ENCODE data around the gene EFNA4.

EFNA4 gene, protein sequence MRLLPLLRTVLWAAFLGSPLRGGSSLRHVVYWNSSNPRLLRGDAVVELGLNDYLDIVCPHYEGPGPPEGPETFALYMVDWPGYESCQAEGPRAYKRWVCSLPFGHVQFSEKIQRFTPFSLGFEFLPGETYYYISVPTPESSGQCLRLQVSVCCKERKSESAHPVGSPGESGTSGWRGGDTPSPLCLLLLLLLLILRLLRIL

DNA sequence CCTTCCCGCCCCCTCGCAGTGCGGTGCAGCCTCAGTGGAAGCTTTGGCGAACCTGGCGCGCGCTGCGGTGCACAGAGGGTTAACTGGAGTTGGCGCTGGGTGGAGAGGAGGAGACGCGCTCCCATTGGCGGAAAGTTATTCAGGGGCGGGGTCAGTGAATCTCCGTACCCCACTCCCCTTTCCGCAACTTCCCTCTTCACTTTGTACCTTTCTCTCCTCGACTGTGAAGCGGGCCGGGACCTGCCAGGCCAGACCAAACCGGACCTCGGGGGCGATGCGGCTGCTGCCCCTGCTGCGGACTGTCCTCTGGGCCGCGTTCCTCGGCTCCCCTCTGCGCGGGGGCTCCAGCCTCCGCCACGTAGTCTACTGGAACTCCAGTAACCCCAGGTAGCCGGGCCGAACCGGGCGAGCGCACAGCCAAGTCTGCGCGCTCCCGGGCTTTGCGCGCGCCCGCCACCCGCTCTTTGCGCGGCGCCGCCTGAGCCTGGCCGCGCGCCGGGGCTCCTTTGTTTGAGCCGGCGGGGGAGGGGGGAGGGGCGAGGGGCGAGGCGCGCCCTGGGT, at the start of gene EFNA4:
TSS of gene EFNA4 (plus strand) at position 191 of the 561 bp plus-strand sequence. CDS start at position 275, 84 bp downstream.
- TF ChIP-seq EP300 (IDR thresholded peaks at IDR 0.05; ENCODE audit: borderline replicate concordance), result no peak
- TF ChIP-seq ZBTB7A (IDR thresholded peaks at IDR 0.05; ENCODE audit: low read depth), result no peak
- TF ChIP-seq CEBPB (IDR thresholded peaks at IDR 0.05), result no peak
- TF ChIP-seq TEAD4 (IDR thresholded peaks at IDR 0.05), result no peak
- no peak for TF ChIP-seq TCF12 (IDR thresholded peaks at IDR 0.05; ENCODE audit: low read depth)
- TF ChIP-seq, protein P1, sequence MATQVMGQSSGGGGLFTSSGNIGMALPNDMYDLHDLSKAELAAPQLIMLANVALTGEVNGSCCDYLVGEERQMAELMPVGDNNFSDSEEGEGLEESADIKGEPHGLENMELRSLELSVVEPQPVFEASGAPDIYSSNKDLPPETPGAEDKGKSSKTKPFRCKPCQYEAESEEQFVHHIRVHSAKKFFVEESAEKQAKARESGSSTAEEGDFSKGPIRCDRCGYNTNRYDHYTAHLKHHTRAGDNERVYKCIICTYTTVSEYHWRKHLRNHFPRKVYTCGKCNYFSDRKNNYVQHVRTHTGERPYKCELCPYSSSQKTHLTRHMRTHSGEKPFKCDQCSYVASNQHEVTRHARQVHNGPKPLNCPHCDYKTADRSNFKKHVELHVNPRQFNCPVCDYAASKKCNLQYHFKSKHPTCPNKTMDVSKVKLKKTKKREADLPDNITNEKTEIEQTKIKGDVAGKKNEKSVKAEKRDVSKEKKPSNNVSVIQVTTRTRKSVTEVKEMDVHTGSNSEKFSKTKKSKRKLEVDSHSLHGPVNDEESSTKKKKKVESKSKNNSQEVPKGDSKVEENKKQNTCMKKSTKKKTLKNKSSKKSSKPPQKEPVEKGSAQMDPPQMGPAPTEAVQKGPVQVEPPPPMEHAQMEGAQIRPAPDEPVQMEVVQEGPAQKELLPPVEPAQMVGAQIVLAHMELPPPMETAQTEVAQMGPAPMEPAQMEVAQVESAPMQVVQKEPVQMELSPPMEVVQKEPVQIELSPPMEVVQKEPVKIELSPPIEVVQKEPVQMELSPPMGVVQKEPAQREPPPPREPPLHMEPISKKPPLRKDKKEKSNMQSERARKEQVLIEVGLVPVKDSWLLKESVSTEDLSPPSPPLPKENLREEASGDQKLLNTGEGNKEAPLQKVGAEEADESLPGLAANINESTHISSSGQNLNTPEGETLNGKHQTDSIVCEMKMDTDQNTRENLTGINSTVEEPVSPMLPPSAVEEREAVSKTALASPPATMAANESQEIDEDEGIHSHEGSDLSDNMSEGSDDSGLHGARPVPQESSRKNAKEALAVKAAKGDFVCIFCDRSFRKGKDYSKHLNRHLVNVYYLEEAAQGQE (IDR thresholded peaks at IDR 0.05; ENCODE audit: low read depth), result no peak
- no peak for TF ChIP-seq CREB1 (IDR thresholded peaks at IDR 0.05; ENCODE audit: low read depth)
- peak; percentile 74 for TF ChIP-seq TAF1 (IDR thresholded peaks at IDR 0.05; ENCODE audit: low read depth)
- TF ChIP-seq EGR1 (IDR thresholded peaks at IDR 0.05), result no peak
- no peak for TF ChIP-seq RAD21 (IDR thresholded peaks at IDR 0.05; ENCODE audit: low read depth)
- TF ChIP-seq, protein P2, sequence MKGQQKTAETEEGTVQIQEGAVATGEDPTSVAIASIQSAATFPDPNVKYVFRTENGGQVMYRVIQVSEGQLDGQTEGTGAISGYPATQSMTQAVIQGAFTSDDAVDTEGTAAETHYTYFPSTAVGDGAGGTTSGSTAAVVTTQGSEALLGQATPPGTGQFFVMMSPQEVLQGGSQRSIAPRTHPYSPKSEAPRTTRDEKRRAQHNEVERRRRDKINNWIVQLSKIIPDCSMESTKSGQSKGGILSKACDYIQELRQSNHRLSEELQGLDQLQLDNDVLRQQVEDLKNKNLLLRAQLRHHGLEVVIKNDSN (IDR thresholded peaks at IDR 0.05), result no peak
- TF ChIP-seq, protein P3, sequence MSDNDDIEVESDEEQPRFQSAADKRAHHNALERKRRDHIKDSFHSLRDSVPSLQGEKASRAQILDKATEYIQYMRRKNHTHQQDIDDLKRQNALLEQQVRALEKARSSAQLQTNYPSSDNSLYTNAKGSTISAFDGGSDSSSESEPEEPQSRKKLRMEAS (IDR thresholded peaks at IDR 0.05), result no peak
- no peak for TF ChIP-seq YY1 (IDR thresholded peaks at IDR 0.05; ENCODE audit: low read depth)
- TF ChIP-seq NFIC (IDR thresholded peaks at IDR 0.05), result peak; percentile 13; the same call in 1 of the 2 replicates
- TF ChIP-seq FOXM1 (IDR thresholded peaks at IDR 0.05; ENCODE audit: borderline replicate concordance, low read depth), result no peak

DNA sequence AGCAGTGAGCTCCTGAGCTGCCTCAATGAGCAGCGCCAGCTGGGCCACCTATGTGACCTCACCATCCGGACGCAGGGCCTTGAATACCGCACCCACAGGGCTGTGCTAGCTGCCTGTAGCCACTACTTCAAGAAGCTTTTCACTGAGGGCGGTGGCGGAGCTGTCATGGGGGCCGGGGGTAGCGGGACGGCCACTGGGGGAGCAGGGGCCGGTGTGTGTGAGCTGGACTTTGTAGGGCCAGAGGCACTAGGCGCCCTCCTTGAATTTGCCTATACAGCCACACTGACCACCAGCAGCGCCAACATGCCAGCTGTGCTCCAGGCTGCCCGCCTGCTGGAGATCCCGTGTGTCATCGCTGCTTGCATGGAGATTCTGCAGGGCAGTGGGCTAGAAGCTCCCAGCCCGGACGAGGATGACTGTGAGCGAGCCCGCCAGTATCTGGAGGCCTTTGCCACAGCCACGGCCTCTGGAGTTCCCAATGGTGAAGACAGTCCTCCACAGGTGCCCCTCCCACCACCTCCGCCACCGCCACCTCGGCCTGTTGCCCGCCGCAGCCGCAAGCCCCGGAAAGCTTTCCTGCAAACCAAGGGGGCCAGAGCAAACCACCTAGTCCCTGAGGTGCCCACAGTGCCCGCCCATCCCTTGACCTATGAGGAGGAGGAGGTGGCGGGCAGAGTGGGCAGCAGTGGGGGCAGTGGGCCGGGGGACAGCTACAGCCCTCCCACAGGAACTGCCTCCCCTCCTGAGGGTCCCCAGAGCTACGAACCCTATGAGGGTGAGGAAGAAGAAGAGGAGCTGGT, 48.6 kb upstream of the EFNA4 start:
- TF ChIP-seq CREB1 (IDR thresholded peaks at IDR 0.05; ENCODE audit: low read depth), result no peak
- TF ChIP-seq ZBTB7A (IDR thresholded peaks at IDR 0.05; ENCODE audit: low read depth), result no peak
- TF ChIP-seq, protein P3 (IDR thresholded peaks at IDR 0.05), result no peak
- no peak for TF ChIP-seq RAD21 (IDR thresholded peaks at IDR 0.05; ENCODE audit: low read depth)
- TF ChIP-seq, protein P2 (IDR thresholded peaks at IDR 0.05), result no peak
- TF ChIP-seq, protein P1 (IDR thresholded peaks at IDR 0.05; ENCODE audit: low read depth), result no peak
- no peak for TF ChIP-seq TCF12 (IDR thresholded peaks at IDR 0.05; ENCODE audit: low read depth)
- TF ChIP-seq TEAD4 (IDR thresholded peaks at IDR 0.05), result no peak
- no peak for TF ChIP-seq NFIC (IDR thresholded peaks at IDR 0.05)
- no peak for TF ChIP-seq FOXM1 (IDR thresholded peaks at IDR 0.05; ENCODE audit: borderline replicate concordance, low read depth)

DNA sequence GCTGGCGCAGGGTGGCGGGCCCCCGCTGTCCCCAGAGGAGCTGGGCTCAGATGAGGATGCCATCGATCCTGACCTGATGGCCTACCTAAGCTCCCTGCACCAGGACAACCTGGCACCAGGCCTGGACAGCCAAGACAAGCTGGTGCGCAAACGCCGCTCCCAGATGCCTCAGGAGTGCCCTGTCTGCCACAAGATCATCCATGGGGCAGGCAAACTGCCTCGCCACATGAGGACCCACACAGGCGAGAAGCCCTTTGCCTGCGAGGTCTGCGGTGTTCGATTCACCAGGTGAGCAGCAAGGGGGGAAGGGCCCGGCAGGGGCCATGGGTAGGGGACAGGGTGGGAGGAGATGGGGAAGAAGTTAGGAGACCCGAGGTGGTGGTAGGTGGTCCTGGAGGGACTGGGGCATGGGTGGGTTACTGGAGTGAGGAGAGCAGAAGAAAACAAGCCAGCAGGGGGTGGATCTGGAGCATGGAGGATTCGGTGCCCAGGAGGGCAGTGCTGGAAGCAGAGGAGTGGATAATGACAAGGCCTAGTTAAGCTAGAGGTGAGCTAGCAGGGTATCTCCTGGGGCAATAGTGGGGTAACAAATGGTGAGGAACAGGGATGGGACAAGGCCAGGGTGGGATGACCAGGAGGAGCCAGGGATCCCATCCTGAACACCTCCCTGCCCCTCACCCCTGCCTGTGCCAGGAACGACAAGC, 47.9 kb upstream of the EFNA4 start:
- no peak for TF ChIP-seq EGR1 (IDR thresholded peaks at IDR 0.05)
- TF ChIP-seq TAF1 (IDR thresholded peaks at IDR 0.05; ENCODE audit: low read depth), result no peak
- TF ChIP-seq YY1 (IDR thresholded peaks at IDR 0.05; ENCODE audit: low read depth), result no peak
- TF ChIP-seq, protein P1 (IDR thresholded peaks at IDR 0.05; ENCODE audit: low read depth), result no peak
- TF ChIP-seq, protein P3 (IDR thresholded peaks at IDR 0.05), result no peak
- TF ChIP-seq, protein P2 (IDR thresholded peaks at IDR 0.05), result no peak
- no peak for TF ChIP-seq ZBTB7A (IDR thresholded peaks at IDR 0.05; ENCODE audit: low read depth)
- TF ChIP-seq RAD21 (IDR thresholded peaks at IDR 0.05; ENCODE audit: low read depth), result no peak
- no peak for TF ChIP-seq NFIC (IDR thresholded peaks at IDR 0.05)
- TF ChIP-seq EP300 (IDR thresholded peaks at IDR 0.05; ENCODE audit: borderline replicate concordance), result no peak
- no peak for TF ChIP-seq TCF12 (IDR thresholded peaks at IDR 0.05; ENCODE audit: low read depth)
- no peak for TF ChIP-seq CEBPB (IDR thresholded peaks at IDR 0.05)
- TF ChIP-seq TEAD4 (IDR thresholded peaks at IDR 0.05), result no peak
- TF ChIP-seq FOXM1 (IDR thresholded peaks at IDR 0.05; ENCODE audit: borderline replicate concordance, low read depth), result no peak
